ENCODE results near the gene TBCCD1. TPM values are rescaled to one million over a fixed set of nuclear protein-coding genes. Genes with fewer than 3 reads are reported as not detected.

Gene TBCCD1
- total and polyA plus RNA-seq, 2 experiments from 2014 or later = 13.1 to 14.9 TPM

DNA sequence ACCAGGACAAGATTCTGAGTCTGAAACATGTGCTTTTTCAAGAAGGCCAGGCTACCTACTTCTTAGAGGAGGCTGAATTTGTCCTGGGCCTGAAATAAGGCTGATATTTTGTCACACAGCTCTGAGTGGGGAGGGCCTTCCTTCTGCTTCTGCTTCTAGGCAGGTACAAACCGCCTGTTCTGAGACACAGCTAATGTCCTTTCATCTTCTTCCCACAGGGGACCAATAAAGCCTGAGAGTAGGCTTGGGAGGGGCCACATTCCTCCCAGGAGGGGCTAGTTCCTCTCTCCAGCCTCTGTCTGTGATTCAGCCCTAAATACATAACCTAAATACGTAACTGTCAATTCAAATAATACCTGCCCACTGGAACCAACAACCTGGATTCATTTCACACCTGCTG is 57.7 kb downstream of the TBCCD1 start:
- no peaks in the 10 kb centered on the region for H3K79me2 ChIP-seq
- DNase-seq (ENCODE audit: low spot score) = no peak
- H3K9me2 ChIP-seq (replicated peaks; ENCODE audit: insufficient read depth) = no peaks in the 10 kb centered on the region
- TF ChIP-seq EZH2 (IDR thresholded peaks at IDR 0.05; ENCODE audit: borderline replicate concordance) (no peak), CTCF (IDR thresholded peaks at IDR 0.05; ENCODE audit: poor library complexity) (no peak), EZH2phosphoT487 (IDR thresholded peaks at IDR 0.05; ENCODE audit: low read depth, severe bottlenecking, unreplicated experiment) (no peak)
- peaks cover 9% of the 10 kb centered on the region for H3K27me3 ChIP-seq
- no peak overlapping the region for H2AFZ ChIP-seq
- H4K20me1 ChIP-seq (ENCODE audit: insufficient read depth, poor library complexity, severe bottlenecking) = no peaks in the 10 kb centered on the region
- WGBS (ENCODE audit: low lambda C conversion rate, missing lambda C conversion rate) = 70% methylated on average over 2 of the region's 2 CpGs
- no peaks in the 10 kb centered on the region for H3K4me1 ChIP-seq (ENCODE audit: insufficient read depth)
- H3K27ac ChIP-seq = no peak overlapping the region
- no peaks in the 10 kb centered on the region for H3K9me3 ChIP-seq (ENCODE audit: low read depth)
- H3K36me3 ChIP-seq (replicated peaks; ENCODE audit: insufficient read depth, low read depth) = no peaks in the 10 kb centered on the region
- no peak overlapping the region for H3K4me3 ChIP-seq
- H3K4me2 ChIP-seq = no peak overlapping the region

GRCh38 chr3:186506857-186507256 is 60.3 kb downstream of the TBCCD1 start:
- no peak overlapping the region for H3K4me3 ChIP-seq
- H3K79me2 ChIP-seq = no peaks in the 10 kb centered on the region
- no peaks in the 10 kb centered on the region for H3K9me3 ChIP-seq (ENCODE audit: low read depth)
- no peaks in the 10 kb centered on the region for H3K9me2 ChIP-seq (replicated peaks; ENCODE audit: insufficient read depth)
- TF ChIP-seq EZH2phosphoT487 (IDR thresholded peaks at IDR 0.05; ENCODE audit: low read depth, severe bottlenecking, unreplicated experiment) (no peak), CTCF (IDR thresholded peaks at IDR 0.05; ENCODE audit: poor library complexity) (no peak), EZH2 (IDR thresholded peaks at IDR 0.05; ENCODE audit: borderline replicate concordance) (no peak)
- no peaks in the 10 kb centered on the region for H3K36me3 ChIP-seq (replicated peaks; ENCODE audit: insufficient read depth, low read depth)
- no peaks in the 10 kb centered on the region for H4K20me1 ChIP-seq (ENCODE audit: insufficient read depth, poor library complexity, severe bottlenecking)
- no peak overlapping the region for H2AFZ ChIP-seq
- no peak overlapping the region for H3K4me2 ChIP-seq
- no peak overlapping the region for H3K27ac ChIP-seq
- no peak for DNase-seq (ENCODE audit: low spot score)
- no peaks in the 10 kb centered on the region for H3K27me3 ChIP-seq
- WGBS (ENCODE audit: low lambda C conversion rate, missing lambda C conversion rate) = 63% methylated on average over 2 of the region's 2 CpGs
- H3K4me1 ChIP-seq (ENCODE audit: insufficient read depth) = no peaks in the 10 kb centered on the region

DNA sequence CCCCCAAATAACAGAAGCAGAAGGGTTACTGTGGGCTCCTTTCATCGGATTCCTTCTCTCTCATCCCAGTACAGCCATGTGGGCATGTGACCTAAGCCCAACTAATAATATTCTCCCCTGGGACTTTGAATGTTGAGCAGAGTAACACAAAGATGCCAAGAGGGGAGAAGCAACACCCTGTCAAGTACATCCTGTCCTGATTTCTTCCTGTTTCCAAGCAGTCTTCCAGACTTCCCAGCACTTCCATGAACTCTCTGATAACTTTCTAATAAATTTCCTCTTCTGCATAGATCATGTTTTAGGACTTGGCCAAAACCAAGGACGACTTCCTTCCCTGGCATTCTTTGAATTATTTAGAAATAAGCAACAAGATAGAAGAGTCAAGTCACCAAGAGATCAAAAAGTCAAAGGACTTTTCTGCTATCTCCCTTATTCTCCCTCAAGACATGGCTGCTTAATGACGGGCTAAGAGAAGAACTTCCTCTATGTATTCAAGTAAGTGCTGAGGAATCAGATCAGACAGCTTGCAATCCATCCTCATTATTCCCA is 60.9 kb downstream of the TBCCD1 start:
- no peak overlapping the region for H2AFZ ChIP-seq
- H3K9me2 ChIP-seq (replicated peaks; ENCODE audit: insufficient read depth) = no peaks in the 10 kb centered on the region
- no peak for DNase-seq (ENCODE audit: low spot score)
- no peaks in the 10 kb centered on the region for H3K27me3 ChIP-seq
- no peaks in the 10 kb centered on the region for H3K9me3 ChIP-seq (ENCODE audit: low read depth)
- H3K4me3 ChIP-seq = no peak overlapping the region
- no peaks in the 10 kb centered on the region for H3K4me1 ChIP-seq (ENCODE audit: insufficient read depth)
- WGBS (ENCODE audit: low lambda C conversion rate, missing lambda C conversion rate) = 76% methylated on average over 3 of the region's 3 CpGs
- H3K4me2 ChIP-seq = no peak overlapping the region
- no peak overlapping the region for H3K27ac ChIP-seq
- no peaks in the 10 kb centered on the region for H3K79me2 ChIP-seq
- no peak for TF ChIP-seq EZH2phosphoT487 (IDR thresholded peaks at IDR 0.05; ENCODE audit: low read depth, severe bottlenecking, unreplicated experiment)
- TF ChIP-seq CTCF (IDR thresholded peaks at IDR 0.05; ENCODE audit: poor library complexity) = no peak
- H3K36me3 ChIP-seq (replicated peaks; ENCODE audit: insufficient read depth, low read depth) = no peaks in the 10 kb centered on the region
- H4K20me1 ChIP-seq (ENCODE audit: insufficient read depth, poor library complexity, severe bottlenecking) = no peaks in the 10 kb centered on the region
